Stimulated activated naive B cell treated with anti-CD40 and anti-IgM and Interleukin-4, amounts not matched to agents 10 μg/mL and 1 μg/mL and 100 μg/mL, for 72 hours (primary cell): Measurements from ENCODE around the gene PEX14.

ENCODE experiments used
- ATAC-seq, 2 donors: fragments of 150-1000 bp; cut with Tn5 transposase; replicated peaks; 2 replicates each; pipeline ENCODE4 v1.10.0; 2021; ENCODE audit warnings: moderate library complexity in 1 of 2
- DNase-seq: peaks from one replicate; pipeline ENCODE4 v3.0.0; 2021
- H3K27ac Mint-ChIP-seq: one replicate; pipeline ENCODE4 v1.8.0; 2022; ENCODE audit warnings: mild to moderate bottlenecking, mixed read lengths
- H3K27me3 Mint-ChIP-seq, 2 donors: one replicate each; pipeline ENCODE4 v1.8.0; 2022; ENCODE audit warnings: mixed read lengths in 2 of 2
- H3K36me3 Mint-ChIP-seq, 2 donors: one replicate each; pipeline ENCODE4 v1.8.0; 2022; ENCODE audit warnings: mixed read lengths in 2 of 2, mild to moderate bottlenecking in 1 of 2
- H3K4me1 Mint-ChIP-seq, 2 donors: one replicate each; pipeline ENCODE4 v1.8.0; 2022; ENCODE audit warnings: mixed read lengths in 2 of 2, mild to moderate bottlenecking in 1 of 2
- H3K4me3 Mint-ChIP-seq, 2 donors: one replicate each; pipeline ENCODE4 v1.8.0; 2022; ENCODE audit warnings: mild to moderate bottlenecking in 2 of 2, mixed read lengths in 2 of 2, moderate library complexity in 1 of 2
- H3K9me3 Mint-ChIP-seq, 2 donors: one replicate each; pipeline ENCODE4 v1.8.0; 2022; ENCODE audit warnings: mixed read lengths in 2 of 2, mild to moderate bottlenecking in 1 of 2

The PEX14 gene

DNA sequence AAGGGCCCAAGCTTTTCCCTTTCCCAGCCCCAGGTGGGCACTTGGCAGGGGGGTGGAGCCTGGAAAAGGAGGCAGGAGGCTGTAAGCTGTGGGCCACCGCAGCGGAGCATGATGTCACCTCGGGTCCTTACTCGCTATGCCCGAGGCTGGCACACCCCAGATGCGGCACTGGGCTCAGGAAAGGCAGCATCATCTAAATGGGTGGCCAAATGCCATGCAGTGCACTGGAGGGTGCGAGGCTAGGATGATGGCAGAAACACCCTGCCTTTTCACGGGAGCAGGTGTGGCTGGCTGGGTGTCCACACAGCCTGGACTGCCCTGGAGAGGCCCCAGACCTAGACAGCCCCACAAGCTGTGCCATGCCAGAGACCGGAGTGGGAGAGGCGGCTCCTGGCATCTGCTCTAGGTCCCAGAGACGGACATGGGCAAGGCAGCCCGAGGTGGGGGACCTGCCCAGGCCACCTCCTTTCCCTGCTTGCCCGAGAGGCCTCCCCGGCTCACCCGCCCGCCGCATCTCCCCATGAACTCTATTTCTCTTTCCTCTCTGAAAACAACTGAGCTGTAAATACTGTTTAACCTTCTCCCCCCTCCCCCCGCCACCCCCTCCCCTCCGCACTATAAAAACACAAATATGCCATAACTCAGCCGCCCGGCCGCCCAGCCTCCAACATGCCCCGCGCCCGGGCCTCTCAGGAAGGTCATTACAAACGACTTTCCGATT, 197.0 kb downstream of the PEX14 start:
- Mint-ChIP-seq H3K4me3 (no peak overlapping the region), H3K4me1 (peaks cover 12 to 47% of the 10 kb centered on the region in 2 donors), H3K27ac (no peak overlapping the region), H3K36me3 (peaks cover 0 to 4% of the 10 kb centered on the region in 2 donors), H3K27me3 (no peaks in the 10 kb centered on the region), H3K9me3 (no peaks in the 10 kb centered on the region)
- no peak for ATAC-seq
- DNase-seq = no peak

DNA sequence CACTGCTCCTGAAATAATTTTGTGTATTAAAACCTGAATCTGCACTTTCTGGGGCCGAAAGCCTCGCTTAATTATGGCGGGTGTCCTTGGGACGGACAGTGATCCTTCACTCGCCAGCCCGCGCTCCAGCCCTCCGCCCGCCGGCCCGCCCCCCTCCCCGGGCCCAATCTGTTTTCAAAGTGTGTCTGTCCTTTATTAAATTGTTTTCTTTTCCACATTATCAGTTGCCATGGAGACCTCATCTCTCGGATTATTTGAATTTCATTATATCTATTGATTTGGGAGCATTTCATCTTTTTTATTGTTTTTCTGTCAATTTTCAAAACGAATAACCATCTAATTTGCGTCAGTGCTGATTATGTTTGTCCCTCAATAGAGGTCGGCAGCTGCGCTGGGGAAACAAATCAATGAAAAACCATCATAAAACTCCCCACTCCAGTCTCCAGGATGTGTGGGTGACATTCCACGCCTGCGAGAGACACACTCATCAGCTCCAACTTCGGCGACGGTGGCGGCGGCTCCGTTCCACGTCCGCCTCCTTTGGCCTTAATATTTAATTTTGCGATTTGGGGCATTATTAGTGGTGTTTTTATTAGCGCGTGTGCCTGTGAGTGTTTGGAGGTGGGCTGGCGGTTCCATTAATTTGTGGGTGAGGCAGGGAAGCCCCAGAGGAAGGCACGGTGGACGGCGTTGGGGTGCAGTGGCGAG, 197.7 kb downstream of the PEX14 start:
- Mint-ChIP-seq H3K4me1 (peaks cover 16 to 51% of the 10 kb centered on the region in 2 donors), H3K36me3 (peaks cover 0 to 4% of the 10 kb centered on the region in 2 donors), H3K4me3 (no peak overlapping the region)

DNA sequence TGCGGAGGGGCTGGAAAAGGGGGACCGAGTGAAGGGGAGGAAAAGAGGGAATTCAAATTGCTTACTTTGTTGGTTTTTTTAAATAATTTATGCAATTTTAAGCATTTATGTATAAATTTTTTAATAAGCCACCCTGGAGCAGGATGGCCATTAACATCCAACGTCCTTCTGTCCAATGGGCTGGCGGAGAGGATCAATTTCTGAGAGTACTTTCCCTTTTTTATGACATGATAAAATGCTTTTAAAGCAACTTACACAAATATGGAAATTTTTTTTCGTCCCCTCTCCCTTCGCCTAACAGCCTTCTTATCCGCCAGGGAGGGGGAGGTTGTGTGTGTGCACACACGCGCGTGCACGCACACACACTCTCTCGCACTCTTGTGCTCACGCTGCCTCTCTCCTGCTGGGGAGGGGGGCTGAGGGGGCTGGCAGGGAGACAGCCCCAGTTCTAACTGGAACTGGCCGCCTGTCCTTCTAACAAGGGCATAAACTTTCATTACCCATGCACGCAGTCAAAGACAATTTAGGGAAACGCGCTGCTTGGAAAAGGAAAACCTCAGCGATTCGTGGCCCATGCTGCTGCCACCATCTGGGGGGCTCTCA, 198.5 kb downstream of the PEX14 start:
- no peak overlapping the region for H3K4me3 Mint-ChIP-seq
- ATAC-seq = no peak
- H3K27ac Mint-ChIP-seq = no peak overlapping the region
- H3K4me1 Mint-ChIP-seq = peaks cover 16 to 58% of the 10 kb centered on the region in 2 donors
- no peaks in the 10 kb centered on the region for H3K27me3 Mint-ChIP-seq
- peaks cover 0 to 4% of the 10 kb centered on the region in 2 donors for H3K36me3 Mint-ChIP-seq
- no peaks in the 10 kb centered on the region for H3K9me3 Mint-ChIP-seq
- no peak for DNase-seq

More for the DNA sequence above, 197.7 kb downstream of the PEX14 start:
- DNase-seq (no peak), ATAC-seq (no peak)
- Mint-ChIP-seq H3K27ac (peak overlapping the region; percentile 3), H3K9me3 (no peaks in the 10 kb centered on the region), H3K27me3 (no peaks in the 10 kb centered on the region)

DNA sequence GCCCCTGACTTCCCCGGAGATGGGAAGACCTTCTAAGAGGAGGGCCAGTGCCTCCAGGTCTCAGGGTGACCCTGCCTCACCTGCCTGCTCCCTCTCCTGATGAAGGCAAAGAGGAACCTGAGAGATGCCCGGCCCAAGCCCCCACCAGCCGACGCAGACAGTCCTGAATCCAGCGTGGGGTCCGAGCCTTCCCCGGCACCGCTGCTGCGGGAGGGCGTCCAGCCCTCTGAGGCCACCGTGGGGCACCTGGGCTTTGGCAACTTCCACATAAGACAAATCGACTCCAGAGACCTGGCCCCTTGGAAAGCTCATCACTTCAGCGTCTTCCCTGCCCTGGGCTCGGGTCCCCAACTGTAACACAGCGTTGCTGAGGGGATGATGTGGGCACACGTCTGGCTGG, 199.5 kb downstream of the PEX14 start:
- Mint-ChIP-seq H3K27ac (no peak overlapping the region), H3K36me3 (peaks cover 0 to 5% of the 10 kb centered on the region in 2 donors), H3K9me3 (no peaks in the 10 kb centered on the region), H3K27me3 (no peaks in the 10 kb centered on the region), H3K4me3 (no peak overlapping the region), H3K4me1 (peaks cover 16 to 64% of the 10 kb centered on the region in 2 donors)
- DNase-seq = no peak
- ATAC-seq = no peak

DNA sequence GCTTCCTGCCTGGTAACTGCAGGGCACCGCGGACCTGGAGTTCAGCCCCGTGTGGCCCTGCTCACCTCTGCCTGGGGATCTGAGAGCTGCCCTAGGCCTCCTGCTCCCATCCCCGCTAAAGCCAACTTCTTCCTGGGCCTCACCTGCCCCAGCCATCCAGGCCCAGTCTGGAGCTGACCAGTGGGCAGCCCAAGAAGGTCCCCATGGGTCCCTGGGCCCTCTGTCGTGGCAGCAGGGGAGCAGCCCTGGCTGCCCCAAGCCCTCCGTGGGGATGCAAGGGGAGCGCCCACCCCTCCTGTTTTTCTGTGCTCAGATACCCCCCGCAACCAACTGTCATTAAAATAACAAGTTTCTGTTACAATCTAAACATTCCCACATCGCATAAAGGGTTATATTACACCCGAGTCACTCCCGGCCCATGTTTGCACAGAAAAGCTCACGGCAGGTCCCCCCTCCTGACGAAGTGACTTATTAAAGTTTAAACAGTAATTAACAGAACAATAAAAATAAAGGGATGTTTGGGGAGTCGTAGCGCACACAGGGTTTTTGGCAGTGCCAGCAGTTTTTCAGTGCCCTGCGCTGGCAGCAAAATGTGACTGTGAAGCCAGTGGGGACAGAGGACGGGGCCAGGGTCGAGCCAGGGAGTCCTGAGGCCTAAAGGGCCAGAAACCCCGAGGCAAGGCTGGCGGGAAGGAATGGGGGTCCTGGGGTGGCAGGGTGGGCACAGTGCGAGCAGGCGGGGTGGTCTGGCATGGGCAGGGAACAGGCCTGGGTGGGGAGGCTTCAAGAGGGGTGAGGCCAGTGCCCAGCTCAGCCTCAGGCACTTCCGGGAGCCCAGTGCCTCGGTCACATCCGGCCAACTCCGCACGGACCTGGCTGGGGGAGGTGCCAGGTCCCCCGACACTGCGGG, 200.2 kb downstream of the PEX14 start:
- DNase-seq (no peak), ATAC-seq (no peak)
- H3K27me3 Mint-ChIP-seq = no peaks in the 10 kb centered on the region
- no peak overlapping the region for H3K27ac Mint-ChIP-seq
- H3K9me3 Mint-ChIP-seq = no peaks in the 10 kb centered on the region
- peaks cover 4 to 6% of the 10 kb centered on the region in 2 donors for H3K36me3 Mint-ChIP-seq
- no peak overlapping the region for H3K4me3 Mint-ChIP-seq
- peaks cover 18 to 72% of the 10 kb centered on the region in 2 donors for H3K4me1 Mint-ChIP-seq

DNA sequence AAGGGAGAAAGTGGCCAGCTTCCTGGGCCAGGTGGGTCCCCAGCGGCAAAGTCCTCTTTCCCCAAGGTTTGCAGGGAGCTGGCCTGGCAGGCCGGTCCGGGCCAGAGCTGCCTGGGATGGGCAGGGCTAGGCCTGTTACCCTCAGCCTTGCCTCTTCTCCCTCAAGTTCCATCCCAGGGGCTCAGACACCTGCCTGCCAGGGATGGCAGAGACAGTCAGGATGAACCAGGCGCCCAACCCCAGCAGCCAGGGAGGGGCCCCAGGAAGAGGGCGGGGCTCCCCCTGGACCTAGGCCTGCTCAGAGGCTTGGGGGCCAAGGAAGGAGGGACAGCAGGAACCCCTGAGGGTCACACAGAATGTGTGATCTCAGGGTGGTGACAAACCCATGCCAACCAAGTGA, 201.1 kb downstream of the PEX14 start:
- H3K27me3 Mint-ChIP-seq = no peaks in the 10 kb centered on the region
- H3K4me3 Mint-ChIP-seq = no peak overlapping the region
- H3K36me3 Mint-ChIP-seq = peaks cover 4 to 6% of the 10 kb centered on the region in 2 donors
- no peak for DNase-seq
- no peaks in the 10 kb centered on the region for H3K9me3 Mint-ChIP-seq
- ATAC-seq = no peak
- H3K27ac Mint-ChIP-seq = no peak overlapping the region
- H3K4me1 Mint-ChIP-seq = peaks cover 19 to 65% of the 10 kb centered on the region in 2 donors

DNA sequence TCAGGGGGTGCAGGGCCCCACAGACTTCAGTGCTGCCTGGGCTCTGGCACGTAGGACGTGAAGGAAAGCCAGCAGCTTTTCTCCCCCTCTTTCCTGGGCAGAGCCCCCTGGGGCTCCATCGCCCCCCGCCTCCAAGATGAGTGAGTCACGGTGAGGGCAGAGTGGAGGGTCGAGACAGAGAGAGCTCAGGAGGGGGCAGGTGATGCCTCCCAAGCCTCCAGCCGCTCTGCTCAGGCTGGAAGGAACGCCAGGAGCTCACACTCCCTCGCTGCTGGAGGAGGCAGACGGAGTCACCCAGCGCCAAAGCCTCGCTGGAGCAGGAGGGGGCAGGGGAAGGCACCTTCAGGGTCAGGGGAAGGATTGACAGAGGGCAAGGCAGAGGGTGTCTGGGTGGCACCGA, 202.2 kb downstream of the PEX14 start:
- ATAC-seq (no peak), DNase-seq (no peak)
- peaks cover 22 to 65% of the 10 kb centered on the region in 2 donors for H3K4me1 Mint-ChIP-seq
- no peaks in the 10 kb centered on the region for H3K9me3 Mint-ChIP-seq
- no peak overlapping the region for H3K4me3 Mint-ChIP-seq
- H3K36me3 Mint-ChIP-seq = peaks cover 4 to 10% of the 10 kb centered on the region in 2 donors
- peak overlapping the region; percentile 47 for H3K27ac Mint-ChIP-seq
- H3K27me3 Mint-ChIP-seq = no peaks in the 10 kb centered on the region

DNA sequence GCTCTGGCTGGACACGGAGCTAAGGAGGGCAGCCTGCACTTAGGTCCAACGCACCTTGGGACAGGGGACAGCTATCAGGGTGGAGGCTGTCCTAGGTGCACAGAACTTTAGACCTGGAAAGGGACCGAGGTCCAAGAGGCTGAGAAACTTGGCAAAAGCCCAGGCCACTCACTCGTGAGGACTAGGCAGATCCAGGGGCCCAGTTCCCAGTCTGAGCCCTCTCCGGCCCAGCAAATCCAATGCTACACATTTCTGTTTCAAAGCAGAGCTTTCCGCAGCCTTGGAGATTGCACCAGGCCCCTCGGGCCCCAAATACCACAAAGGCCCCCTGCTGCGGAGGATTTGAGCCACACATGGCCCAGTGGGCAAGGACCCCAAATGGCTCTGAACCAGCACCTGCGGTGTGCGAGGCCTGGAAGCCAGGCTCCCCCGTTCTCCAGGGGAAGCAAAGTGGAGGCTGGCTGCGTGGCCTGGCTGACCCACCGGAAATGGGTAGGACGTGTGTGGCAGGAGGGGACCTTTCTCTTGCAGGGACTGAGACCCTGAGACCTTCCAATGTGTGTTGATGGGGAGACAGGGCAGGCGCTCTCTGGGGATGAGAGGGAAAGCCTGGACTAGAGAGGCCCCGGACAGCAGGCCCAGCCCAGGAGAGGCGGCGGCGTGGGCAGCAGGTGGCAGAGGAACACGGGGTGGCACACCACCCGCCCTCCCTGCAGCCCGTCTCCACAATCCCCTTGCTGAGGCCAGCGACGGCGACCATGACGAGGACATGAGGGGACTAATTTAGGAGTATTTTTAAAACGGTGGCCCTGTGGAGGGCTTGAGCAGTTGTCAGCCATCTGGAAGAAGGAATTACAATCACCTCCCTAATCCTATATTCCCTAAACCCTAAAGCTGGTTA, 203.0 kb downstream of the PEX14 start:
- Mint-ChIP-seq H3K4me1 (peaks cover 25 to 65% of the 10 kb centered on the region in 2 donors), H3K4me3 (no peak overlapping the region)

DNA sequence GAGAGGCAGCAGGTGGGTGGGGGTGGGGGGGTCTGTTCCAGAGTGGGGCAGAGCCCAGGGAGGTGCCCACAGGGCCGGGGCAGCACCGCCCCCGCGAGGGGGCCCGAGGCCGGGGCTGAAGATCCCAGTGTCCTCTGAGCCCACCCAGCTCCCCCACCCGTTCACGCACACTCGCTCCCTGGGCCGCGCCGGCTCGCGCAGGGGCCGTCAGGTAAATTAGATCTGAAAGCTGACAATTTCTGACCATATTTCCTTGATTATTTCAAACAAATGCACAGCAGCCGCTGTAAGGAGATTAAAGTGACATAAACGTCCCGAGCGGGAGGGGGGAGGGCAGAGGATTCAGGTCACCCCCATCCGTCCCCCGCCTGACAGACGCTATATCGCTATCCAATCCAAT, 203.7 kb downstream of the PEX14 start:
- H3K4me1 Mint-ChIP-seq = peaks cover 25 to 62% of the 10 kb centered on the region in 2 donors
- peaks cover 4 to 7% of the 10 kb centered on the region in 2 donors for H3K36me3 Mint-ChIP-seq
- no peaks in the 10 kb centered on the region for H3K27me3 Mint-ChIP-seq
- ATAC-seq = no peak
- DNase-seq = no peak
- no peak overlapping the region for H3K27ac Mint-ChIP-seq
- H3K9me3 Mint-ChIP-seq = no peaks in the 10 kb centered on the region
- no peak overlapping the region for H3K4me3 Mint-ChIP-seq

More for the DNA sequence above, 203.0 kb downstream of the PEX14 start:
- DNase-seq = no peak
- no peak for ATAC-seq
- Mint-ChIP-seq H3K36me3 (peaks cover 4 to 8% of the 10 kb centered on the region in 2 donors), H3K27me3 (no peaks in the 10 kb centered on the region), H3K9me3 (no peaks in the 10 kb centered on the region), H3K27ac (no peak overlapping the region)

DNA sequence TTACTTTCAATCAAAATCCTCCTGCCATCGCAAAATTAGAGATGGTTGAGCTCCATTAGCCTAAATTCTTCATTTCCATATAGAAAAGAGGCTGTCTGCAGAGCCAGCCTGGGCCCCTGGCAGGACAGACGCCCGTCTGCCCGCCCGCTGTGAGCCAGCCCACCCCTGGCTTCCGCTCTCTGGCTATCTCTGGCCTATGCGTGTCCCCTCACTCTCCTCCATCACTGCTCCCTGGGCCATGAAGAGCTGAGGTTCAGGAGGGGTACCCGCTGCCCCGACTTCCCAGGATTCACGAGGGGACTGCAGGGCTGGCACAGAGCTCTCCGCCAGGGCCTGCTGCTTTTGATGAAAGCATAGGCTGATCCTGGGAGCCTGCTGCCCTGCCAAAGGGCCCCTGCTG, 204.1 kb downstream of the PEX14 start:
- DNase-seq (no peak), ATAC-seq (no peak)
- peaks cover 27 to 62% of the 10 kb centered on the region in 2 donors for H3K4me1 Mint-ChIP-seq
- H3K36me3 Mint-ChIP-seq = peaks cover 4 to 7% of the 10 kb centered on the region in 2 donors
- no peak overlapping the region for H3K4me3 Mint-ChIP-seq
- no peaks in the 10 kb centered on the region for H3K9me3 Mint-ChIP-seq
- H3K27me3 Mint-ChIP-seq = no peaks in the 10 kb centered on the region
- H3K27ac Mint-ChIP-seq = peak overlapping the region; percentile 9

DNA sequence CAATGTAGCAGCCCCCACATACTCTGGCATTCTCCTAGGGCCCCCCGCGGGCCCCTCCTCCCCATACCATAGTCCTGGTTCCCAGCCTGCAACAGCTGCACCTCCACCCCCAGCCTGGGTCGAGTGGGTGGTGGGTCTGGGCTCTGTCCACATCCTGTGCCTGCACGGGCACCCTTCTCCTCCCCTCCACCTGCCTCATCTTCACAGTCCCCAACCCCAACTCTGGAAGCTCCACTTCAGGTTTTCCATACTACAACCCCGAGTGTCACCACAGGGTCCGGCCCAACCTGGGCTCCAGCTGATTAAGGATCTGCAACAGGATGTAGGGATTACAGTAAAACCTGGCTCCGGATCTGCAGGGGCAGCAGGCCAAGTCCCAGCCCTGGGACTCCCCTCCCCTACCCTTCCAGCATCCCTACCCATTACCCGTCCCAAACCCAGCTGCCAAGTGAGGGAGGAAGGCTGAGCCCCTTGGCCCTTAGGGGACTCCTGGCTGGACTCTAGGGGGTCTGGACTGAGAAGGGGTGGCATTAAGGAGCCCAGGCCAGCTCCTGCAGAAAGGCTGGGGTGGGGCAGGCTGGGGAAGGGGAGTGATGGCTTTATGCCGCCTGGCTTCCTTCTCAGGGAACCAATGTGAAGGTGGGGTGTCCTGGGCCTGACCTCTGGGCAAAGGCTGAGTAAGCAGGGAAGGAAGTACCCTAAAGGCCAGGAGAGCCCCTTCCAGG, 204.9 kb downstream of the PEX14 start:
- ATAC-seq (peak in 1 of 2 donors; percentile 36), DNase-seq (no peak)
- no peak overlapping the region for H3K4me3 Mint-ChIP-seq
- H3K4me1 Mint-ChIP-seq = peaks cover 29 to 60% of the 10 kb centered on the region in 2 donors
- peaks cover 4 to 7% of the 10 kb centered on the region in 2 donors for H3K36me3 Mint-ChIP-seq
- H3K27ac Mint-ChIP-seq = peak overlapping the region; percentile 52
- H3K9me3 Mint-ChIP-seq = no peaks in the 10 kb centered on the region
- no peaks in the 10 kb centered on the region for H3K27me3 Mint-ChIP-seq
